ENCODE results near the gene GALNT9.

DNA sequence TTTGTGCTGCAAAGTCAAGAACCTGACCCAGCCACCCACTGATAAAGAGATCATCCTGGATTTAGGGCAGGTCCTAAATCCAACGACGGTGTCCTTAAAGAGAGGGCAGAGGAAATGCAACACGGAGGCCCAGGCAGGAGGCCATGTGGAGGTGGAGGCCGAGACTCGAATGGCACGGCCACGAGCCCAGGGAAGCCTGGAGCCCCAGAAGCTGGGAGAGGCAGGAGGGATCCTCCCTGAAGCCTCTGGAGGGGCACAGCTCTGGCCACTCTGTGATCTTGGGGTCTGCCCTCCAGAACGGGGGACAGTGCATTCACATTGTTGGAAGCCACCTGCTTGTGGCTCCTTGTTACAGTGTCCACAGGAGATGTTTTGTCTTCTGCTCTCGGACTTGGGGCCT, 63.0 kb downstream of the GALNT9 start:
- TF ChIP-seq CTCF (conservative IDR thresholded peaks at IDR 0.05; ENCODE audit: low read depth, low read length) (no peak), EZH2 (IDR thresholded peaks at IDR 0.05; ENCODE audit: low read length, unreplicated experiment) (no peak), EZH2phosphoT487 (IDR thresholded peaks at IDR 0.05; ENCODE audit: borderline replicate concordance, low read length) (no peak)
